ENCODE data around the gene INTS6.
A peak's percentile ranks its signal among the peaks of the same experiment; 100 is the strongest.

Gene INTS6, protein sequence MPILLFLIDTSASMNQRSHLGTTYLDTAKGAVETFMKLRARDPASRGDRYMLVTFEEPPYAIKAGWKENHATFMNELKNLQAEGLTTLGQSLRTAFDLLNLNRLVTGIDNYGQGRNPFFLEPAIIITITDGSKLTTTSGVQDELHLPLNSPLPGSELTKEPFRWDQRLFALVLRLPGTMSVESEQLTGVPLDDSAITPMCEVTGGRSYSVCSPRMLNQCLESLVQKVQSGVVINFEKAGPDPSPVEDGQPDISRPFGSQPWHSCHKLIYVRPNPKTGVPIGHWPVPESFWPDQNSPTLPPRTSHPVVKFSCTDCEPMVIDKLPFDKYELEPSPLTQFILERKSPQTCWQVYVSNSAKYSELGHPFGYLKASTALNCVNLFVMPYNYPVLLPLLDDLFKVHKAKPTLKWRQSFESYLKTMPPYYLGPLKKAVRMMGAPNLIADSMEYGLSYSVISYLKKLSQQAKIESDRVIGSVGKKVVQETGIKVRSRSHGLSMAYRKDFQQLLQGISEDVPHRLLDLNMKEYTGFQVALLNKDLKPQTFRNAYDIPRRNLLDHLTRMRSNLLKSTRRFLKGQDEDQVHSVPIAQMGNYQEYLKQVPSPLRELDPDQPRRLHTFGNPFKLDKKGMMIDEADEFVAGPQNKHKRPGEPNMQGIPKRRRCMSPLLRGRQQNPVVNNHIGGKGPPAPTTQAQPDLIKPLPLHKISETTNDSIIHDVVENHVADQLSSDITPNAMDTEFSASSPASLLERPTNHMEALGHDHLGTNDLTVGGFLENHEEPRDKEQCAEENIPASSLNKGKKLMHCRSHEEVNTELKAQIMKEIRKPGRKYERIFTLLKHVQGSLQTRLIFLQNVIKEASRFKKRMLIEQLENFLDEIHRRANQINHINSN

DNA sequence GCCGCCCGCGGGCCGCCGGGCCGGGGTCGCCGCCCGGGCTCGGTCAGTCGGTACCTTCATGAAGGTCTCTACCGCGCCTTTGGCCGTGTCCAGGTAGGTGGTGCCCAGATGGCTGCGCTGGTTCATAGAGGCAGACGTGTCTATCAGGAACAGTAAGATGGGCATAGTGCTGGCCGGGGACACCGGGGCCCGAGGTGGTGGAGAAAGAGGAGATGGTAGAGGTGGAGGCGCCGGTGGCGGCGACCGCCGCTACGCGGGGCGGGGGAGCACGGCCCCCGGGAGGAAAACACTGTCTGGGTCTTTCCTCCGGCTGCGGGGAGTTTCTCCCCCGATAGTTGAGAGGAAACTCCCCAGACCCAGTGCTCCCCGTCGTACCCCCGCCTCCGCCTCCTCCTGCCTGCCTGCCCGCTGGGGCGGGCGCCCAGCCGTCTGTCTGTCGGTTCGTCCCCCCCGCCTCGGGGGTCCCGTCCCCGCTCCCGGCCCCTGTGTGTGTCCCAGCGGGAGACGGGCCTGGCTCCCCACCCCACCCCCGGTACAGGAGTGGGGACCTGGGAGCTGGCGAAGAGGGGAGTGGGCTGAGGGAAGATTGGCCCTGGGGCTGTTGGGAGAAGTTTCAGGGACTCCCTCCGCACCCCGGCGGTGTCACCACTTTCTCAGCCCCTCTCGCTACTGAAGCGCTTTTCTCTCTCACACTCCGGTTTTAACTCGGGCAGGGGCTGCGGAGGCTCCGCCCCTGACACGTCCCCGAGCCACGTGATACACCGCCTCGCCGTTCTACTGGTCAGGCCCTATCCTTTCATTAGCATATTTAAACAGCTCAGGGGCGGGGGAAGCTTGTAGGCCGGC lies at the start of gene INTS6:
TSS of gene INTS6 (minus strand) at position 676 of the 846 bp plus-strand sequence. CDS start at position 165, 511 bp downstream.
- DNase-seq (ENCODE audit: low spot score) = peak; percentile 100

DNA sequence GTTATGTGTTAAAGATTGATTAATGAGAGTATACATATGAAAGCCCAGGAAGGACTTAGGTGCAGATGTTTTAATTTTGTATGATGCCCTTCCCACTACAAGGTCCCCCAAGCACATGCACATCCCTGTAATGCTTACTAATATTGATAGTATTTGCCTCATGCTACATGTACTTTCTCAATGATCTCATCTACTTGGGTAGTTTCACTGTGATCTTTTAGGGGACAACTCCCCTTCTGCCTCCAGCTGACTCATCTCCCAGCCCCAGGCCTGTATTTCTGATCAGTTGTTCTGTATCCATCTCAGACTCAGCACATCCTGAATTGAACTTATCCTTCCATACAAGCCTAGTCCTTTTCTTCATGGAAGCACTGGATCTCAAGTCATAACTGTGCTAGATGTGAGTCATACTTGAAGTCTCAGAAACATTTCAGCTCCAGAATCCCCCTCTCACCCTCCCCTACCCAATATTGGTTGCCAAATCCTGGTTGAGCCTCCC lies 49.4 kb upstream of the INTS6 start:
- DNase-seq (ENCODE audit: low spot score) = no peak

DNA sequence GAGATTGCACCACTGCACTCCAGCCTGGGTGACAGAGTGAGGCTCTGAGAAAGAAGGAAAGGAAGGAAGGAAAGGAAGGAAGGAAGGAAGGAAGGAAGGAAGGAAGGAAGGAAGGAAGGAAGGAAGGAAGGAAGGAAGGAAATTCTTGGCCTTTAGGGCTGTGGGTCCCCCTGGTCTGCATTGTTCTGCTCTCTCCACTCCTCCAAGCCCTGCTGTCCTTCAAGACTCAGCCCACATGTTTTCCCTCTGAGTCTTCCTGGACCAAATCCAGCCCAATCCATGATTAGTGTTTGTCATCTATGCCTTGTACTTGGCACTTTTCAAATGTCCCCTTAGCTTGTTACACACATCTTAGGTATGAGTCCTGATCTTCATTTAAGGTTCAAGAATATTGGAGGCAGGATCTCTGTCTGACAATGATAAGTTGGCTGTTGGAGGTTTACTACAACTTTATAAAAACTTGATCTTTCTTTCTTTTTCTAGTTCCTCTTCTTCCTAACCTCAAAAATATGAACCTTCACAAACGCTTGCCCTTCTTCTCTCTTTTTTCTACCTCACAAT lies 48.8 kb upstream of the INTS6 start:
- no peak for DNase-seq (ENCODE audit: low spot score)

DNA sequence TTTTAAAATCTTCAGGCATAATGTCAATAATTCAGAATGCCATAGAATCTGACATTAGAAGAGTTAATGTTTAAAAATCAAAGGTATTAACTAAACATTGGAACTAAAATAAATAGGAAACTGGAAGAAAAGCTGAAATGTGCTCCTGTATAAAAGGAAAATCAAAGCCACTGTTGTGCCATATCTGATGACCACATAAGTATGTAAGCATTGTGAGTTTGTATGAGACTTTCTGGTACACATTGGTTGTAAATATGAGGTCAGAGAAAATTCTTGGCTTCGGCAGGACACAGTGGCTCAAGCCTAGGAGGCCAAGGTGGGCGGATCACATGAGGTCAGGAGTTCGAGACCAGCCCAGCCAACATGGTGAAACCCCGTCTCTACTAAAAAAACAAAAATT lies 48.3 kb upstream of the INTS6 start:
- DNase-seq (ENCODE audit: low spot score) = no peak

DNA sequence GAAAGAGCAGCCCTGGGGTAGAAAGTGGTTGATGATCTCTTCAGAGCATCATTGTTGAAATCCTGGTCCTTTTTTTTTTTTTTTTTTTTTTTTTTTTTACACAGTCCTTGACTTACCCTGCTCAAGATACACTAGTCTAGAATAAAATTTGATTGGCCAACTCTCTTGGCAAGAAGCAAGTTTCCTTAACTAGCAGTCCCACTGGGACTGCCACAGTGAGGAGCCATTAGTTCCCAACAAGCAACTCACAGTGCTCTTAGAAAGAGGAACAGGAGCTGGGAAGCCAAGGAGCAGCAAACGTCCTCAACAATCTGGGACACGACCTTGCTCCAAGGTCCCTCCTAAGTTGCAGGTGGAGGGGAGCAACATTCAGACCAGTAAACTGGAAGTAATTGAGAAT lies 47.9 kb upstream of the INTS6 start:
- DNase-seq (ENCODE audit: low spot score) = no peak

DNA sequence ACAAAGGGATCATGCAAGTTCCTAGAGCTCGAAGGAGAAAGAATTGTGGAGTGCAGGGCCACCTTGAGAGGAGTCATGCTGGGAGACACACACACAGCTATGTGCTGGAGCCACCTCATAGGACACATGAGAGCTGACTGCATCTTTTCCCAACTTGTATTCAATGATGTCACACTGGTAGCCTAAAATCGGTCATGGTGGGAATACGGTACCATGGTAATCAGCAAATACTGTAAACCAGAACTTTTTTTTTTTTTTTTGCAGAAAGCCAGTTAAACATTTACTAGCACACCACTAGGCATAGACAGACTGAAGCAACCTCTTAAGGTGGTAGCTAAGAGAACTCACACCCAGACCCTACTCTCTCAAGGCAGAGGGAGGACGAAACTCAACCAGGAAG lies 47.0 kb upstream of the INTS6 start:
- DNase-seq (ENCODE audit: low spot score) = no peak

DNA sequence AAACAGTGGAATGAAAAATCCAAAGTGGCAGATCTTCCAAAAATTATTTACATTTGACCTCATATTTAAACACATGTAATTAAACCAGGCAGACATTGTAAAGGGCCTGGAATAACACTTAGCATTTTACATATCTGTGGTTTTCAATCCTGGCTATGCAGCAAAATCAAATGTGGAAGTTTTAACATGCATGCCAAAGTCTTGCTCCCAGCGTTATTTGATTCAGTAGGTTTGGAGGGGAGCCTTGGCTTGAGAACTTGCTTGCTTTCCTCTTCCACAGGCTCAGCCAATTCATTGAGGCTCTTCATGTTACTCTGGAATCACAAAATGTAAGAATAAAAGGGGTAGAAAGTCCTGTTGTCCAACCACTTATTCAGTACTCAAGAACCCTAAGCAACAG lies 42.5 kb upstream of the INTS6 start:
- no peak for DNase-seq (ENCODE audit: low spot score)

DNA sequence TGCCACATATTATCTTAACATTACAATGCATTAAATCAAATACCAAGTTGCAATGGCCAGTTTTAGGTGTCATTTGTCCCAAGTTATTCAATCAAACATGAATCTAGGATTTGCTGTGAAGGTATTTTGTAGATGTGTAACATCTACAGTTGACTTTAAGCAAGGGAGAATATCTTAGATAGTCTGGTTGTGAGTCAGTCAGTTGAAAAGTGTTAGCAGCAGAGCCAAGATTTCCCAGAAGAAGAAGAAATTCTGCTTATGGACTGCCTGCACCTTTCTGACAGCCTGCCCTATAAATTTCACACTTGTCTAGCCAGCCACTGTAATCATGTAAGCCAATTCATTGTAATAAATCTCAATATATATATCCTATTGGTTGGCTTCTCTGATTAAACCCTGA lies 41.3 kb upstream of the INTS6 start:
- no peak for DNase-seq (ENCODE audit: low spot score)

DNA sequence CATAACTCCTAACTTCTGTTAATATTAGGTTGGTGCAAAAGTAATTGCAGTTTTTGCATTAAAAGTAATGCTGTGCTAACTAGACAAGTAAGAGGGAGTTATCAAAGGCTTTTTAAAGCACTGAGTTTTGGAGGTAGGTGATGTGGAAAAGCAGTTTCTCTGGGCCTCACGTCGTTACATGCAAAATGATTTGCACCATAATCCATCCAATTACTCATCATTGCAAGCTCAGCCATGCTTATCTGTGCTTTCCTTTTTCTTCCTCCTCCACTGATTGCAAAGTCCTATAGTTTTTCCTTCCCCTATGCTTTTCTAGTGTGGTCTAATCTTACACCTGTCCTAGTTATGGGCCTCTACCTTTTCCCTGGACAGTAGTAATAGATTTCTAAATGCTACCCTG lies 35.4 kb upstream of the INTS6 start:
- no peak for DNase-seq (ENCODE audit: low spot score)

DNA sequence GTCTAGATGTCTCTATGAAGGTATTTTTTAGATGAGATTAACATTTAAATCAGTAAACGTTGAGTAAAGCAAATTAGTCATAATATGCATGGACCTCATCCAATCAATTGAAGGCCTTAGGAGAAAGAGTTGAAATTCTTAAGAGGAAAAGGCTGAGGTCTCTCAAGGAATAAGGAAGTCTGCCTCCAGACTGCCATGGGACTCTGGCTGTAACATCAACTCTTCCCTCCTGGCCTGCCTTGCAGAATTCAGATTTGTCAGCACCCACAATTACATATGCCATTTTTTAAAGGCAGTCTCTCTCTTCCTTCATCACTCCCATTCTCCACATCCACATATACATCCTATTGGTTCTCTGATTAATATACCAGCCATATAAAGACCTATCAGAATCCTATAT lies 28.8 kb upstream of the INTS6 start:
- DNase-seq (ENCODE audit: low spot score) = no peak

DNA sequence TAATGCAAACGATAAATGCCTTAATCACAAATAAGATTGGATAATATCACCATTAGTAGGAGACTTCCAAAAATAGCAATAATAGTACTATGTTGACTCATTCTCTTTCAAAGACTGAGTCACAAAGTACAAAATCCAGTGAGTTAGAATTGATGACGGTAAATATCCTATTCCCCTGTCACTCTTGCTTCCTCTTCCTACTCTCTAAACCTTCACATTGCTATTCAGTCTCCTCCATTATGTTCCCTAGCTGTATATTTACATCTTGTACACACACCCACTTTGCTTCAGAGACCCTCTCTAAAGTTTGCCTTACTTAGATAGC lies 26.3 kb upstream of the INTS6 start:
- no peak for DNase-seq (ENCODE audit: low spot score)

DNA sequence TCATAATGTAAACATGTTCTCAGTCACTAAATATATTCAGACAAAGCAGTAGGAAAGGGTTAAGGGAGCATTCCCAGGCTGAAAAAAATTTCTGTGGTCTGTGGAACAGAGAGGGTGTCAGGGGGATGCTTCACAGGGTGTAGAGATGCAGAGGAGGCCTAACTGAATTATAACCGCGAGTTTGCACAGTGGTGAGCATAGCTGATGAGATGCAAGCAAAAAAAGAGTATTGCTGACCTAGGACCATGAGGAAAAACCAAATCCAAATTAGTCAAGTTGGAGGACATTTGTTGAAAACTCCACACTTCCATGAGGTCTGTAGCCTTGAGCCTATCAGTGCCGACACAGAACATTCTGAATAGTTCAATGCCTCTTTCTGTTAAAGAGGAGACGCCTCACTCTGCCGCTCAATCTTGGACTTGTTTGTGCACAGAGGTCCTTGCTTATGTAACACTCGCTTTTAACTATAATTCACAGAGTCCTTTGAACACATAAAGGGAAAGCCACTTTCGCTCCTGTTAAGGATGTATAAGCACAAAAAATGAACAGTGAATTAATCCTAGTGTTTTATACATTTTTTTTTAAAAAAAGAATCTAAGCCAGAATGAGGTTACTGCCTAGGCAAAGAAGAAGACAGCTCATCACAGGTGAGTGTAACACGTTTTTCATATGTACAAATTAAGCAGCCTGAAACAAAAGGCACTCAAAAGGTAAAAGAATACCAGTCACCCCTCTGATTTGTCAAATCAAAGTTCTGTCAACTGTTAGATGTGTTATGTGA lies 25.8 kb upstream of the INTS6 start:
- peak; percentile 49 for DNase-seq (ENCODE audit: low spot score)

DNA sequence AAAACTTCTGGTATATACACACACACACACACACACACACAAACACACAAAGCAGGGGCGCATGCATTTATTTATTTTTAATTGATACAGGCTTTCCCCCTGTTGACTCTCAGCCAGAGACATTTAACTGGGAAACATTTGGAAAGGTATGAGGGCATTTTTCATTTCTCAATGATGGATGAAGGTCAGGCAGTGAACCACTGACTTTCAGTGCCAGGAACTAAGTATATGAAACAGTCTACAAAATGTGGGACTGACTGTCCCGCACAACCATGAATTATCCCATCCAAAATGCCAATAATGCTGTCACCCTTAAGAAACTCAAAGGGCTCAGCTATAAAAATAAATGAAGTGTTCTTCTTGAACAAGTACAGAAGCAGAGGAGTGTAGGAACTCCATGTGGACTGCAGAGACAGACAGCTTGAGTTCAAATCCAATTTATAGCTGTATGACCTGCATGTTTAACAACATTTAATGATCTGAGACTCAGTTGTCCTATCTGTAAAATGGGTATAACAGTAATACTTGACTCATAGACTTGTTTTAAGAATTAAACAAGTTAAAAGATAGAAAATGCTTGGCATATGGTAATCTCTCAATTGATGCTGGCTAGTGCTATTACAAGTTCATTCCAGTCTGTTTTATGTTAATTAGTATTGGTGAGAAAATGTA lies 25.0 kb upstream of the INTS6 start:
- DNase-seq (ENCODE audit: low spot score) = no peak

DNA sequence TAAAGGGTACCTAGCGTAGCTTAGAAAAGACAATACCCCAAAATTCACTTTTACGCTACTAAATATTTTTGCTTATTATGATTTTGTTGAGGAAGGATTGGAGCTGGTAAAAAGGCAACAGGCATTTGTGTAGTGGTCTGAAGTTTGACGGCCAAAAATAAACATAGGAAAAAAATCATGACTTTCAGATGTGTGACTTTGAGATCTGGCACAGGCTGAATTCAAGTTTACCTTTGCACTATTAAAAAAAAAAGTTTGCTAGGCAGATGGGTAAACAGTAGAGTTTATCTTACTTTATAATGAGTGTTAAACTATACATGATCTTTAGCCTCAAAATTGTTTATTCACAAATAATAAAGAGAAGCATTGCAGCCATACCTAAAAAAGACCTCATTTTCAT lies 24.3 kb upstream of the INTS6 start:
- DNase-seq (ENCODE audit: low spot score) = no peak

DNA sequence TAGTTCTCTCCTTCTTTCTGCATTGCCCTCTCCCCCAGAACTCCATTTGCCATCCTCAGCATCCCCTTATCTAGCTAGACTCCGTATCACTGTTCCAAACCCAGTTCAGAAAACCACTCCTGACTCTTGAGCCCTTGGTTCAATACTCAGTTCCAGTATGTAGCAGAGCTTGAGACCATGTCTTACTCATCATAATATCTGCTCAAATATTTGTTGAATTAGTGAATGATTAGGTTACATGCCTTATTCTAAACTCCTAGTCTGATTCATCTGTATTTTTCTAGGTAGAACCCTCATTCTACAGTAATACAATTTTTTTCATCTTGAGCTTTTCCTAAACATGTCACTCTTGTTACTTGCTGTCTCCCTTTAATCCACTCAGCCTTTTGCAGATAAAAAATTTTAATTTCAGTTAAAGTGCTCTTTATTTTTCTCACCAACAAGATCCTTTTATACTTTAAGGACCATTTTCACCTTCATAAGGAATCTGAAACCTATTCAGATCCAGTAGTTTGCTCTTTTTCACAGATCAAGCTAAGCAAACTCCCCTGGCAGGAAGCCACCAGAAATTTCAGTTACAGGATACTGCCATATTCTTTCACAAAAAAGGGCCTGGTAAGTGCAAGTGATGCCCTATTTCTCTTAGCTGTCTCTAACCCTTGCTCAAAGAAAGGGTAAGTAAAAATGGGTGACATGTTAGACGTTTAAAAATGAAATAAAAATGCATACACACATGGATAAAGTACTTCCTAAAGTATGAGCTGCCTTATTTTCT lies 23.1 kb upstream of the INTS6 start:
- DNase-seq (ENCODE audit: low spot score) = no peak

DNA sequence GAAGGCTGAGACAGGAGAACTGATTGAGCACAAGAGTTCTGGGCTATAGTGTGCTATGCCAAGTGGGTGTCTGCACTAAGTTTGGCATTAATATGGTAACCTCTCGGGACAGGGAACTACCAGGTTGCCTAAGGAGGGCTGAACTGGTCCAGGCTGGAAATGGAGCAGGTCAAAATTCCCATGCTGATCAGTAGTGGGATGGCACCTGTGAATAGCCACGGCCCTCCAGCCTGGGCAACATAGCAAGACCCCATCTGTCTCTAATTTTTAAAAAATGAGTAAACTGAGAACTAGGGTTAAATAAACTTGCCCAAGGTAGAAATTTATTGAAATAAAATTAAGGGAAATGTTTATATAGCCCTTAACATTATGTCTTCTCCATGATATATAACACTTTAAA lies 17.0 kb upstream of the INTS6 start:
- DNase-seq (ENCODE audit: low spot score) = no peak

DNA sequence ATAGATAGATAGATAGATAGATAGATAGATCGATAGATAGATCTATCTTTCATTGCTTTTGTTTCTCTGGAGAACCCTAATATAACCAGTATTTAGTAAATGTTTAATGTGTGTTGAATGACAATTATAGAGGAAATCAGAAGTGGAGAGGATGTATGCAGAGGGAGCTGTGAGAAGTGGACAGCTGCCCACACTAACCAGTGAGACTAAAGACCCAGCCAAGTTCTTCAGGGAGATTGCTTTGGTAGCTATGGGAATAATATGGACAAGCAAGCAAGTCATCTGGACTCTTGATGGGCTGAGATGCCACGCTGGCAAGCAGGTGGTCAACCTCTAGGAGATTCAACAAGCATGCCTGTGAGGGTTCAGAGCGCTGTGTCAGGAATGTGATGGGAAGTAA lies 14.9 kb upstream of the INTS6 start:
- no peak for DNase-seq (ENCODE audit: low spot score)

DNA sequence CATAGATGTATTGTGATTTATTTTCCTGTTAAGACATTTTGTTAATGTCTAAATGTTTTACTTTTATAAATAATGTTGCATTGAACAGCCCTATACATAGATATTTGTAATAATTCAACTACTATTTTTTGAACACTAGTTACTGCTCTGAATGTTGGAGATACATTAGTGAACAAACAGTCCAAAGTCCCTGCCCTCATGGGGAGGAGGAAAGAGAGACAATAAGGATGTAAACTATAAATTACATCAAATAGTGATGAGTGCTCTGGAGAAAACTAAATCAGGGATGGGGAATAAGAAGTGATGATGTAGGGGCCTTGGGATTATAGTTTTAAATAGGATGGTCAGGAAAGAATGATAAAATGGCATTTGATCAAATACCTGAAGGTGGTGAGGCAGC lies 12.3 kb upstream of the INTS6 start:
- DNase-seq (ENCODE audit: low spot score) = no peak

DNA sequence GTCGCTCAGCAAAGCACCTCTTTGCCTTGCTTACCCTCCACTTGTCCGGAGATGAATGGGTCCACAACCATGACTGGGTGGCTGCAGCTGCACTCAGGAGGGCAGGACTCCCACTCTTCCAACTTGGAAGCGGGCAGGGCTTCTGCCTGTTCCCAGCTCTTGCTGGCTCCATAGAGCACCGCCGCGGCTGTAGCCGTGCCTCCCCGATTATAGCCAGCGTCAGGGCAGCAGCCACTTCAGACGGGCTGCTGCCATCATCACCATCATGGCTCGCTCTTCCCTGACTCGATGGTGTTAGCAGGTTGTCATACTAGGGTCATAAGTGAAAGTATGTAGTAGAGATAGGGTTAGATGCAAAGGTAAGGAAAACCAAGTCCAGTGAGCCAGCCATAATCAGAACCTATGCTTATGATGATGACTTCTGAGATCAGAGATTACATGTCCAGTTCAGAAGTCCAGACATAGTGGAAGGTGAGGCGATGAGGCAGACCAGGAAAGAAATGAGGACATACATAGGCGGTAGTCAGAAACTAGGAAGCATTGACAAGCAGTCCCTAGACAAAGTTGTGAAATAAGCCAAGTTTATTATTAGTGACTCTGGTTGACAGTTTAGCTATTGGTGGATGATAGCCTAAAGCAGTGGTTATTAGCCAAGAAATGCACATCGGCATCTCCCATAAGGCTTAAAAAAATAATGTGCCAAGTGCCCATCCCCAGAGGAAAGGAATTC lies 4.4 kb upstream of the INTS6 start:
- DNase-seq (ENCODE audit: low spot score) = no peak

Data from pons (tissue), 1 donor.